Fibroblast of lung (primary cell): ENCODE measurements around the gene TNK2.

Experiments used
- CTCF ChIP-seq, 2 donors: IDR thresholded peaks in 1 of 2; conservative IDR thresholded peaks in 1 of 2; 1 replicate in 1 of 2; 2 replicates in 1 of 2; pipeline ENCODE4 v1.5.1; 2011 to 2012; ENCODE audit warnings: low read length in 2 of 2, control low read depth in 1 of 2, inconsistent platforms in 1 of 2, low read depth in 1 of 2, mild to moderate bottlenecking in 1 of 2
- EZH2 ChIP-seq: IDR thresholded peaks from 2 replicates; pipeline ENCODE4 v1.5.1; 2012; ENCODE audit warnings: low read length, control low read depth, mild to moderate bottlenecking; ENCODE audit errors: missing control alignments

DNA sequence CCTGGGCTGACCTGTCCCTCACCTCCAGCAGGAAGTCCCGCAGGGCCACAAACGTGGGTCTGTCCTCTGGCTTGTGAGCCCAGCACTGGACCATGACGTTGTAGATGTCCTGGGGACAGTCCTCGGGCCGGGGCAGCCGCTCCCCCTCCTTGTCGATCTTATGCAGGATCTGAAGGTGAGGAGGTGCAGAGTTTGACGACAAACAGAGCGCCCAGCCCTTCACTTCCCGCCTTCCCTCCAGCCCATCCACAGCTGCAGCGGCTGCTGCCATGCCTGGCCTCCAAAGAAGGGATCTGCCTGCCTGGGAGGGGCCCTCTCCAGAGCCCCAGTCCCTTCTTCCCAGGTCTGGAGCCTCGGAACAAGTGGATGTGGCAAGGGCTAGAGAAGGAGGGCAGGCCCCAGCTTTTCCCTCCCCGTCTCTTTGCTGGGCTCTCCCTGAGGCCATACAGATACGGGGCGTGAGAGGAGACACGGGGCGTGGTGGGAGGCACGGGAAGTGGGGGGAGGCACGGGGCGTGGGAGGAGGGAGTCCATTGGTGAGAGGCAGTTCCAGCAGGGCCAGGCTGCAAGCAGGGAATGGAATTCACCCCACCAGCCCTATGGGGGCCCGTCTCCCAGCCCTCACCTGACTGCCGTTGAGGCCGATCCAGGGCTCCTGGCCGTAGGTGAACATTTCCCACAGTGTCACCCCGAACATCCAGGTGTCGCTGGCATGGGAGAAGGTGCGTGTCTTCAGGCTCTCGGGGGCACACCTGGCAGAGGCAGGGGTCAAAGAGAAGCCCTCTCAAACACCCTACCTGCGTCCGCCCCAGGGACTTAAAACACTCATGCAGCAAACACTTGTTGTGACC is 29.7 kb downstream of the TNK2 start:
- no peak for TF ChIP-seq EZH2
- TF ChIP-seq CTCF (conservative IDR thresholded peaks at IDR 0.05 in 1 of 2, IDR thresholded peaks at IDR 0.05 in 1 of 2; ENCODE audit: low read depth in 1 of 2, low read length in 2 of 2), result no peak
